GM23248 (cell line): Measurements from ENCODE around the gene RHOD. TPM values are rescaled to one million over a fixed set of nuclear protein-coding genes. Genes with fewer than 3 reads are reported as not detected.

Experiments used
- DNase-seq: peaks from one replicate; pipeline ENCODE4 v3.0.0-alpha.2; 2015
- H2AFZ ChIP-seq: fragments of 200-600 bp; sonication (generic); 2 replicates; pipeline ENCODE4 v1.6.1; 2016; ENCODE audit warnings: antibody characterized with exemption
- H3F3A ChIP-seq: fragments of 200-600 bp; sonication (generic); 2 replicates; pipeline ENCODE4 v1.6.1; 2016; ENCODE audit warnings: mild to moderate bottlenecking, antibody characterized with exemption, mixed run types; ENCODE audit not compliant: insufficient read depth
- H3K27ac ChIP-seq: fragments of 200-600 bp; sonication (generic); 2 replicates; pipeline ENCODE4 v1.5.1; 2016; ENCODE audit warnings: mild to moderate bottlenecking
- H3K27me3 ChIP-seq: fragments of 200-600 bp; sonication (generic); replicated peaks from 2 replicates; pipeline ENCODE4 v1.6.1; 2016; ENCODE audit warnings: mild to moderate bottlenecking; ENCODE audit not compliant: insufficient read depth
- H3K36me3 ChIP-seq: fragments of 200-600 bp; sonication (generic); 2 replicates; pipeline ENCODE4 v1.6.1; 2016; ENCODE audit warnings: low read depth, mild to moderate bottlenecking
- H3K4me1 ChIP-seq: fragments of 200-600 bp; sonication (generic); 2 replicates; pipeline ENCODE4 v1.6.1; 2016; ENCODE audit warnings: mild to moderate bottlenecking; ENCODE audit not compliant: insufficient read depth
- H3K4me2 ChIP-seq: fragments of 200-600 bp; sonication (generic); one replicate; pipeline ENCODE4 v1.6.1; 2016; ENCODE audit warnings: mild to moderate bottlenecking; ENCODE audit not compliant: unreplicated experiment
- H3K4me3 ChIP-seq: fragments of 200-600 bp; sonication (generic); 2 replicates; pipeline ENCODE4 v1.5.1; 2016; ENCODE audit warnings: mild to moderate bottlenecking
- H3K79me2 ChIP-seq: fragments of 200-600 bp; sonication (generic); 2 replicates; pipeline ENCODE4 v1.6.1; 2016; ENCODE audit warnings: mild to moderate bottlenecking; ENCODE audit not compliant: insufficient read depth
- H3K9ac ChIP-seq: fragments of 200-600 bp; sonication (generic); 2 replicates; pipeline ENCODE4 v1.6.1; 2016; ENCODE audit warnings: mild to moderate bottlenecking
- H3K9me2 ChIP-seq: fragments of 200-600 bp; sonication (generic); 2 replicates; pipeline ENCODE4 v1.6.1; 2016; ENCODE audit warnings: mixed run types, mild to moderate bottlenecking, moderate library complexity; ENCODE audit not compliant: insufficient read depth
- H3K9me3 ChIP-seq: fragments of 200-600 bp; sonication (generic); one replicate; pipeline ENCODE4 v1.6.1; 2017; ENCODE audit warnings: low read depth
- H4K20me1 ChIP-seq: fragments of 200-600 bp; sonication (generic); 2 replicates; pipeline ENCODE4 v1.6.0; 2016; ENCODE audit not compliant: insufficient read depth
- EZH2 ChIP-seq: fragments of 200-600 bp; sonication (generic); IDR thresholded peaks from 2 replicates; pipeline ENCODE4 v1.6.1; 2018; ENCODE audit warnings: antibody characterized with exemption, mild to moderate bottlenecking; ENCODE audit not compliant: insufficient read depth, poor library complexity, severe bottlenecking
- EZH2phosphoT487 ChIP-seq: fragments of 200-600 bp; sonication (generic); IDR thresholded peaks from 2 replicates; pipeline ENCODE4 v1.6.1; 2018; ENCODE audit warnings: antibody characterized with exemption, moderate library complexity, mild to moderate bottlenecking, low read depth; ENCODE audit not compliant: insufficient read depth
- WGBS, 2 experiments: methylation state at CpG; one replicate each; pipeline ENCODE4 v1.1.6; 2015 to 2017; ENCODE audit warnings: low lambda C conversion rate in 2 of 2, low coverage in 1 of 2; ENCODE audit errors: missing lambda C conversion rate in 2 of 2; 5-methylcytosine and 5-hydroxymethylcytosine counted together
- in situ Hi-C: fragments of 300-500 bp; cut with MboI; formaldehyde crosslinking; loops from 2 replicates; pipeline ENCODE4 v1.15.0; 2020
- polyA plus RNA-seq: library from polyadenylated mRNA; unstranded; fragments of >200 nt; fragmentation: Nextera tagmentation; extraction: Ambion mirVana; gene quantifications from 2 replicates; pipeline ENCODE4 v1.2.1, GENCODE V29; 2016
- total RNA-seq: library from RNA; depleted of rRNA; stranded (reverse); fragments of >200 nt; shearing (Covaris generic); gene quantifications from 2 replicates; pipeline ENCODE4 v1.2.3, GENCODE V29; 2014

RHOD gene
- total and polyA plus RNA-seq, 2 experiments from 2014 or later, result 28.7 to 32.3 TPM

DNA sequence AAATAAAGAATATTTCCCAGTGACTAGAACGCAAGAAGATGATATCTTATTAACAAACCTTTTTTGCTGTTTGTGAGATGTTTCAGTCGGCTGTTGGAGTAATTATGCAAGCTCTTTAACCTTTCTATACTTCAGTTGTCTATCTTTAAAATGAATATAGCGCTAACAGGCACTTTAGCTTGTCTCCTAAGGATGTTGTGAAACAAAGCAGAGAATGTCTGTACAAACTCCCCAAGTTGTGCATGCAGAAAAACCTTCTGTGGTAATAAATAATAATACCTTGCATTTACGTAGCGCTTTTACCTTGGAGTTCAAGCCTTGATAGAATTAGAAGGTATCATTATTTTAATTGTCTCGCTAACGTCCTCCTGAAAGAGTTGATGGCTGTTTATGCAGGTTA is 60.5 kb downstream of the RHOD start:
- no peaks in the 10 kb centered on the region for H3K36me3 ChIP-seq
- no peak overlapping the region for H3K4me3 ChIP-seq
- in situ Hi-C loops, result no loop called here
- H4K20me1 ChIP-seq, result no peaks in the 10 kb centered on the region; the same call in 1 of the 2 replicates
- no peak for DNase-seq
- peak overlapping the region; percentile 74 for H2AFZ ChIP-seq
- 79 to 80% methylated on average over 7 of the region's 7 CpGs for WGBS, 2 experiments
- no peaks in the 10 kb centered on the region for H3K27me3 ChIP-seq
- H3F3A ChIP-seq, result peaks cover 27% of the 10 kb centered on the region
- H3K9me2 ChIP-seq, result no peaks in the 10 kb centered on the region
- no peak overlapping the region for H3K27ac ChIP-seq
- no peak overlapping the region for H3K4me2 ChIP-seq
- no peaks in the 10 kb centered on the region for H3K9me3 ChIP-seq
- TF ChIP-seq EZH2phosphoT487 (no peak), EZH2 (no peak)
- H3K4me1 ChIP-seq, result peaks cover 8% of the 10 kb centered on the region; the same call in 1 of the 2 replicates
- no peak overlapping the region for H3K9ac ChIP-seq
- peaks cover 26% of the 10 kb centered on the region for H3K79me2 ChIP-seq

DNA sequence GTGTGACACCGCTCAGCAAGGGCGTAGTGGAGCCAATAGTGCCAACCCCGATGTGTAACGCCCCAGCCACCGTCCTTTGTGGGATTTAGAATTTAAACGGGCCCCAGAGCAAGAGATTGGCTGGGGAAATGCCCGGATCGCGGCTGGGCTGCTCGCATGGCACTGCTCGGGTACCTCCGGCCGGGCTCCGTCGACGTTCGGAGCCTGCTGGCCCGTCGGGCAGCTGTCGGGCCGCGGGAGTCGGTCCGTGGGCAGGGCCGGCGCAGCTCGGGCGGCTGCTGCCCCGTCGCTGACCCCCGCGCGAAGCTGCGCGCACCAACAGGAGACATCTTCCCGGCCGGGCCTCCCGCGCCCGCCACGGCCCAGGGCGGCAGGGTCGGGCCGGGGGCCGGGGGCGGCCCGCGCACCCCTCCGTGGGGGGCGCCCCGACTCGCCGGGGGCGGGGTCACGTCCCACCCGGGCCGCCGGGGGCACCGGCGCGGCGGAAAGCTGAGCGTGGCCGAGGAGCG is 61.1 kb downstream of the RHOD start:
- peaks cover 32% of the 10 kb centered on the region for H3K79me2 ChIP-seq
- H3K4me2 ChIP-seq, result no peak overlapping the region
- peak; percentile 31 for DNase-seq
- no peaks in the 10 kb centered on the region for H3K36me3 ChIP-seq
- in situ Hi-C loops, result no loop called here
- H3K4me3 ChIP-seq, result no peak overlapping the region
- H3K27ac ChIP-seq, result no peak overlapping the region
- H3K4me1 ChIP-seq, result peaks cover 10% of the 10 kb centered on the region; the same call in 1 of the 2 replicates
- no peak overlapping the region; the same call in 1 of the 2 replicates for H3K9ac ChIP-seq
- 25 to 32% methylated on average over 24 to 37 of the region's 65 CpGs for WGBS, 2 experiments
- TF ChIP-seq EZH2 (no peak), EZH2phosphoT487 (no peak)
- H3F3A ChIP-seq, result peaks cover 27% of the 10 kb centered on the region
- H3K27me3 ChIP-seq, result no peaks in the 10 kb centered on the region
- H4K20me1 ChIP-seq, result peaks cover 1% of the 10 kb centered on the region; the same call in 1 of the 2 replicates
- peak overlapping the region; percentile 74 for H2AFZ ChIP-seq
- H3K9me2 ChIP-seq, result no peaks in the 10 kb centered on the region
- H3K9me3 ChIP-seq, result no peaks in the 10 kb centered on the region

DNA sequence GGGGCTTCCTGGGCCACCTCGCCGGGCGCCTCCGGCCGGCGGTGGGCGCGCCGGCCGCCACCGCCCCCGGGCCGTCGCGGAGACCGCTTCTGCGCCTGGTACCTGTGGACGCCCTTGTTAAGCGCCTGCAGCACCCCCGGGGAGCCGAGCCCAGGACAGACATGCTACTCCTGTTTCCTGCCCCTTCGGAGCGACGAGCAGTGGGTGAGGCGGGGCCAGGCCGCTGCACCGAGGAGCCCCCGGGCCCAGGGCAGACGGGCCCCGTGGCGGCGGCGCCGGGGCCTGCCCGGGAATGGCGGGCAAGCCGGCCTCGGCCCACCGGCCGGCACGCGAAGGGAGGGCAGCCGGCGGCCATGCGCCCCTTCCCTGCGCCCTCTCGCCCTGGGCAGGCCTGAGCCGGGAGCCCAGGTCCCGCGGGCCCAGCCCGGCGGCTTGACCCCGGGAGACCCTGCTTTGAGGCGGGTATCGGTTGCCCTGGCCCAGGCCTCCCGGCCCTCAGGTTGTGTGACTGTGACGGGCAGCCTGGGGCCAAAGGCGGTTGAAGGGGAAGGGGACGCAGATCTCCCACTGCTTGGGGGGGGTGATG is 61.6 kb downstream of the RHOD start:
- Histone ChIP-seq H3K4me2 (peak overlapping the region; percentile 55), H3K27me3 (no peaks in the 10 kb centered on the region), H3K4me1 (peaks cover 10% of the 10 kb centered on the region; the same call in 1 of the 2 replicates), H3K79me2 (peaks cover 37% of the 10 kb centered on the region), H3K27ac (peak overlapping the region; percentile 30; the same call in 1 of the 2 replicates), H3K9ac (peak overlapping the region; percentile 80), H3F3A (peaks cover 27% of the 10 kb centered on the region), H3K9me2 (no peaks in the 10 kb centered on the region), H2AFZ (peak overlapping the region; percentile 71), H3K9me3 (no peaks in the 10 kb centered on the region), H3K36me3 (0 out of 2 replicates have a peak, but pooled peaks cover 2% of the 10 kb centered on the region), H4K20me1 (peaks cover 4% of the 10 kb centered on the region; the same call in 1 of the 2 replicates), H3K4me3 (peak overlapping the region; percentile 41; the same call in 1 of the 2 replicates)
- in situ Hi-C loops, result no loop called here
- no peak for TF ChIP-seq EZH2phosphoT487
- TF ChIP-seq EZH2, result no peak
- peak; percentile 48 for DNase-seq
- 7 to 15% methylated on average over 48 to 55 of the region's 59 CpGs for WGBS, 2 experiments

DNA sequence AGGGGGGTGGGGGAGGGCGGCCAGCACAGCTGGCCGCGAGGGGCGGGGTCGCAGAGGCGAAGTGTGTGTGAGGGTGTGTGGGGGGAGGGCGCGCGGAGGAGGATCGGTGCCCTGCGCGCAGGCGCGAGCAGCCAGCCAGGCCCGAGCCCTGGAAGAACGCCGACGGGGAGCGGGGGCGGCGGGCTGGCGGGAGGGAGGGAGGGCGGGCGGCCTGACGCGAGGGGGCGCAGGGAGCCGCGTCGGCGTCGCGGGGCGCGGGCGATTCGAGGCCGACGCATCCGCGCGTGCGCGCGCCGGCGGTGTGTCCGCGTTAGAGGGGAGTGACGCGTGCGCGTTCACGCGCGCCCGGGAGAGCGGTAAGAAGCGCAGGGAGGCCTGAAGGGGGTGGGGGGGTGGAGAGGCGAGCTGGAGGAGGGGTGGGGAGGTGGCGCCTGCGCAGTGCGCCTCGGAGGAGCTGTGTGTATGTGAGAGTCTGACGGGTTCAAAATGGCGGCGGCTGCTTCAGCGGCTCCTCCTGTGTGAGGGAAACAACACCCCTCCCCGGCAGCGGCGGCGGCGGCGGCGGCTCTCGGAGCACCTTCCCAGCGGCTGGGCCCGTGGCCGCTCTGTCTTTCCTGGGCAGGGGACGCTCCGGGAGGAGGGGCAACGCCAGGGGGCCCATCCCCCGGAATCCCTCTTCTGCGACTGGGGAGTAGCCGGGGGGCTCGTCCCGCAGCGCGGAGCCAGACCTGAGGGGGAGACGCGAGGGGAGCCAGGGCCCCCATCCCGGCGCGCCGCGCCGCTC is 62.3 kb downstream of the RHOD start, which contains the start of gene KDM2A:
KDM2A (plus strand) TSS at position 463 of the 784 bp plus-strand sequence. CDS start 2,054 bp downstream, outside the sequence.
- WGBS, 2 experiments, result 1 to 2% methylated on average over 14 to 82 of the region's 97 CpGs
- H2AFZ ChIP-seq, result peak within 1 kb of the TSS; percentile 85
- H3K9me2 ChIP-seq, result no peaks in the 10 kb centered on the region
- peak within 1 kb of the TSS; percentile 77 for H3K4me2 ChIP-seq
- peak within 1 kb of the TSS; percentile 95 for H3K4me3 ChIP-seq
- H3K79me2 ChIP-seq, result peaks cover 44% of the 10 kb centered on the region
- peaks cover 27% of the 10 kb centered on the region for H3F3A ChIP-seq
- H3K36me3 ChIP-seq, result 0 out of 2 replicates have a peak, but pooled peaks cover 9% of the 10 kb centered on the region
- H3K27ac ChIP-seq, result peak within 1 kb of the TSS; percentile 64
- H3K4me1 ChIP-seq, result peaks cover 13% of the 10 kb centered on the region; the same call in 1 of the 2 replicates
- H3K9ac ChIP-seq, result peak within 1 kb of the TSS; percentile 93
- DNase-seq, result peak; percentile 99
- TF ChIP-seq EZH2phosphoT487 (no peak), EZH2 (no peak)
- H3K27me3 ChIP-seq, result no peaks in the 10 kb centered on the region
- H3K9me3 ChIP-seq, result no peaks in the 10 kb centered on the region
- in situ Hi-C loops, result no loop called here
- H4K20me1 ChIP-seq, result peaks cover 4% of the 10 kb centered on the region; the same call in 1 of the 2 replicates
